Renal cortical epithelial cell (primary cell): ENCODE data around the gene TBX15. TPM values are rescaled to one million over a fixed set of nuclear protein-coding genes. Genes with fewer than 3 reads are reported as not detected.
"Not testable (repeated sequence)": the region's sequence is repeated elsewhere in the genome, so short reads cannot be mapped to it uniquely, and the experiment has no call there.

ENCODE experiments used
- DNase-seq: peaks from one replicate; pipeline ENCODE4 v3.0.0-alpha.2; 2011; ENCODE audit warnings: low read depth
- total RNA-seq: library from RNA; depleted of rRNA; stranded (reverse); fragments of >200 nt; gene quantifications from 2 replicates; pipeline ENCODE4 v1.2.3, GENCODE V29; 2014

The TBX15 gene
- total RNA-seq, 1 donor from 2014 or later = 0.89 TPM

GRCh38 chr1:118958937-118959631 lies 29.1 kb downstream of the TBX15 start:
- DNase-seq = peak; percentile 53

DNA sequence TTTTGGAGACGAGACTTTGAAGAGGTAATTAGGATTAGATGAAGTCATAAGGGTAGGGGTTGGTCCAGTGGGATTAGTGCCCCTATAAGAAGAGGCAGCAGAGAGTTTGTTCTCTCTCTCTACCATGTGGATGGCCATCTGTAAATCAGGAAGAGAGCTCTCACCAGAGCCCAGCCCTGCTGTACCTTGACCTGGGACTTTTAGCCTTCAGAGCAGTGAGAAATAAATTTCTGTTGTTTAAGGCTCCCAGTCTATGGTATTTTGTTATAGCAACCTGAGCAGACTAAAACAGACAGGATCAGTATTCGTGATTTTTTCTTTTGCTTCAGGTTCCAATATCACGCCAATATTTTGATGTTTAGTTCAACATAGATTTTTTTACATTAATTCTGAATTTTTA lies 30.0 kb downstream of the TBX15 start:
- no peak for DNase-seq

DNA sequence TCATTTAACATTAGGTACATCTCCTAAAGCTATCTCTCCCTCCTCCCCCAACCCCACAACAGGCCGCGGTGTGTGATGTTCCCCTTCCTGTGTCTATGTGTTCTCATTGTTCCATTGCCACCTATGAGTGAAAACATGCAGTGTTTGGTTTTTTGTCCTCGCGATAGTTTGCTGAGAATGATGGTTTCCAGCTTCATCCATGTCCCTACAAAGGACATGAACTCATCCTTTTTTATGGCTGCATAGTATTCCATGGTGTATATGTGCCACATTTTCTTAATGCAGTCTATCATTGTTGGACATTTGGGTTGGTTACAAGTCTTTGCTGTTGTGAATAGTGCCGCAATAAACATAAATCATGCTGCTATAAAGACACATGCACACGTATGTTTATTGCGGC lies 30.6 kb downstream of the TBX15 start:
- DNase-seq = not testable (repeated sequence)

DNA sequence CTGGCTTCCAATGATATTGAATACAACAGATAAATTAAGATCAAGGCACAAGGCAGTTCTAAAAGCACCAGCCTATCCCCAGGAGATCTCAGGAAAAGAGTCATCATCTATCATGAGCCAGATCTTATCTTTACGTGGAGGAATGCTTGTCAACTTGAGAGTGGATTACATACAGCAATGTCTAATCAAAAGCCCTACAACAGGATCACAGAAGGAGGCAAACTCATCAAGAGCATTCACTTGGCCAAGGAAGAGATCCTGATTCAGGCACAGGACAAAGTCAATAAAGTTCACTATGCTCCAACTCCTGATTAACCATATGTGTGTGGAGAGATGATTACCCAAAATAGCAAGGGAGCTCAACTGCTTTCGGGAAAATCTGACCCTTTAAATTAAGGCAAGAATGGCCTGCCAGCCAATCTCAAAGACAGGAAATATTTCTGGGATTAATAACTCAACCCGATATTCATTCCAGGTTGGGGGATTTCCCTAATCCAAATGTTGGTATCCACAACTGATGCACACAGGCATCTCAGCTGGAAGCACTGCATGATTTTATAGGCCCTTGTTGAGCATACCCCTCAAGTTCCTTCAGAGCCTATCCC lies 33.7 kb downstream of the TBX15 start:
- DNase-seq = no peak

GRCh38 chr1:118951270-118951936 lies 36.7 kb downstream of the TBX15 start:
- no peak for DNase-seq

- DNase-seq = peak; percentile 94
Observed at GRCh38 chr1:118949315-118949714, 38.8 kb downstream of the TBX15 start.

- no peak for DNase-seq
Observed at GRCh38 chr1:118948846-118949245, 39.3 kb downstream of the TBX15 start.

DNA sequence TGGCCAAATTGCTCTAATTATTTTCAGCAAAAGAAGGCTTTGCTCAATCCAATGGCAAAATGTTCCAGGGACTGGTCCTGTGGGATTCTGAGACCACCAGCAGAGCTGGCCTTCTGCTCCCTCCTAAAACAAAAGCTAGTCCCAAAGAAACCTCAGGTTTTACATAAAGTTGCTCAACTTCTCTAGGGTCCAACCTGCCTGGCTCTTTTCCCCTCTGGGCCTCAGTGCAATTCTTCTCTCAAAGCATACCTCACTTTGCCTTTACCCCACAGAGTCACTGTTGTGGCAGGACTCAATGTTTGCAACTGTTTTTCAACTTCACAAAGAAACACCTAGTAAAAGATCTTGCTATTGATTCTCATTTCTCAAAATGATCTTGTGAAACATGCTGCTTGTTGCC lies 39.8 kb downstream of the TBX15 start:
- DNase-seq = peak; percentile 64

DNA sequence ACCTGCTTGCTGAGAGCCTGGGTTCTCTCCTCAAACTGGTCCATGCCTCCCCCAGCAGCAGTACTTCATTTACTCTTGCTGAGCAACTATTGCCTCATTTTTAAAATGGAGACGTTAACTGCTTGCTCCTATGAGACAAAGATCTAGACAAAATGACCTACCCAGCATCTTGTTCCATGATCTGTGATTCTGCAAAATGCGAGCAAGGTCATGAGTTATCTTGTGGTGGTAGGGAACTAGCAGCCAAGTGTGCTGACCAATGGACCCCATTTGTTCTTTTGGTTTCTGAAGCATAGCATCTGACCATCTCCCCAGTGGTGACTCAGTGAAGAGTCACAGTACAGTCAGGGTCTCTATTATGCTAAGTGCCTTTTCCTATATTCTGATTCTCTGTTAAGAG lies 40.4 kb downstream of the TBX15 start:
- peak; percentile 92 for DNase-seq

GRCh38 chr1:118947003-118947765 lies 41.0 kb downstream of the TBX15 start:
- peak; percentile 28 for DNase-seq

DNA sequence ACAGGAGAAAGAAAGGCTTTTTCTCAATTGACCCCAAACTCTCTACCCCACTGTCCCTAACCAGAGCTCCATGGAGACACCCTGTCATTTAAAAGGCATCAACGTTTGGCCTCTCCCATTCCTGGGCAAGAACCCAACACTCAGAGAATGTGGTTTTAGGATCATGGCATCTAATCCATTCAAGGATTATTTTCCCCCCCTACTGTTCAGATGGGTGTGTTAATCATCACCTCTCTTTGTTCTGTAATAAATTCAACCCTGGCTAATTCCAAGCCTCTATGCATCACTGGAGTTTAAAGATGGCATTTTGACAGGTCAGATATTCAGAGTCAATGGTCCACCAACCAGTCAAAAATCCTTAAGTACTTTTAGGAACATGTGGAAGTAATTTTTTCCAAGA lies 42.7 kb downstream of the TBX15 start:
- DNase-seq = peak; percentile 86

DNA sequence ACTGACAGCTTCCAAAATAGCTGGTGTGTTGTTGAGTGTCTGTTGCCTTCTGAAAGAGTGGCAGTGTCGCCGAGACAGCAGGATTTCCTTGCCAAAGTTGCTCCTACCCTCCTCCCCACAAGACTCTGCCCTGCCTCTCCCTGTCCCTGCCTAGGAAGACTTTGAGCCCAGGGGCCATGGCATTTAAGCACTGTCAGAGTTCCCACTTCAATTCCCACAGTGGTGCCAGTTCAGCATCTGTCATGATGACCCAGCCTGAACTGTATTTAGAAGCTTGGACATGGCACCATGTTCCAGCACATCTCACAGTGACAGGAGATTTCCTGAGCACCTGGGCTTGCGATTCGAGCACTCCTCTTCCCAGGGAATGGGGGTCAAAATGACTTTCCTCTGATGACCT lies 43.6 kb downstream of the TBX15 start:
- DNase-seq = no peak

- peak; percentile 37 for DNase-seq
Observed at GRCh38 chr1:118944133-118944532, 44.0 kb downstream of the TBX15 start.

DNA sequence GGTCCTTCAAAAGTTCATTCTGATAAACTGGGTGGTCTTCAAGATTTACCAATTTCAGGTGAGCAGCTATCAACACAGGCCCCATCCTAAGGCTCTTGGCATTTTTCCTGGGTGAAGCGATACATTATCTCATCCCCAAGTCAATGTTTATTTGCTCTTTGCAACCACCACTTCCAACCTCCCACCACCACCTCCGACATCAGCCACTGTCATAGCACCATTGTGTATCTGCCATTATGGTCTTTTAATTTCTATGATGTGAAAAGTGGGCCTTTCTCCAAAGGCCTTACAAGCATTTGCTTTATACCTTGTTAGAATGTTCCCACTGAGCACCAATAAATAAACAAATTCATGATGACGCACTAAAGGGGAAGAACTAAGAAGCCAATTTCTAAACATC lies 47.2 kb downstream of the TBX15 start:
- no peak for DNase-seq

DNA sequence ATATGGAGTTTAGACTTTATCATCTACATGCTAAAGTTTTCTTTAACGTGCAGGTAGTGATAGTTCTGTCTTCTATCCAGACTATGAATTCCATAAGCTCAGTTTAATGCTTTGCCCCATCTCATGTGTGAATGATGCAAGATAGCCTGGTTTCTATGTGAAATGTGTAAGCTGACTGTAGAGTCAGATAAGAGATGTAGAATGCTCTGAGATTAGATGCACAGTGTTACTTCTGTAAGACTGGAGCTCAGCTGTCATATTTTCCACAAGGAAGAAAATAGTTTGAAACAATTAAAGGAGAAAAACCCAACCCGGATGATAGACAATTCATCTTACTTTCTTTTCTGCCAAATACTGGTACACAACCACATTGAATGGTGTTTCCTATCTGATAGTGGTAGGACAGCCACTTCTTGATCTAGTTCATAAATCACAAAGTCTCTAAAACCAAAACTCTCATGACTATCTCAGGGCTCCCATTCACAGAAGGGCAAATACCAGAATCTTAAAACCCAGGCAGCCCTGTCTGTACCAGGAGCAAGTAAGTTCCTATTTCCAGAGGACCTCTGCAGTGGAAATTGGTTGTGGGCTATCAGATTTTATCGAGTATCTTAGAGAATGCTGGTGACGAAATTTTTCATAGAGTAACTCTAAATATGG lies 50.6 kb downstream of the TBX15 start:
- no peak for DNase-seq

DNA sequence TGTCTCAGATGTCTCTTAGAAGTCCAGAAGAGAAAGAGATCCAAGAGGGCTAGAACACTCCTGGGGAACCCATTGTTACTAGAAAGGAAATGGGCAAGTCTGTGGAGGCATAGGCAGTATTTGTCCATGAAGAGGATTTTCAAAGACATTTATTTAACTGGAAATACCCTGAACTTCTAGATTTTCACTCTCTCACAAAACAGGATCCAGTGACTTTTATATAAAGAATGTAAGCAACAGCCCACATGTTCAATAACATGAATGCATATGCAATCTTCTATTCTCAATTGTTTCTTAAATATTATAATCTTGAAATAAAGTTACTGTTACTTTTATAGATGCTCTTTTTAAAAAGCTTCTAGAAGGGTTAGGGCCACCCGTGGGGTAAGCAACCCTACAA lies 53.4 kb downstream of the TBX15 start:
- no peak for DNase-seq

DNA sequence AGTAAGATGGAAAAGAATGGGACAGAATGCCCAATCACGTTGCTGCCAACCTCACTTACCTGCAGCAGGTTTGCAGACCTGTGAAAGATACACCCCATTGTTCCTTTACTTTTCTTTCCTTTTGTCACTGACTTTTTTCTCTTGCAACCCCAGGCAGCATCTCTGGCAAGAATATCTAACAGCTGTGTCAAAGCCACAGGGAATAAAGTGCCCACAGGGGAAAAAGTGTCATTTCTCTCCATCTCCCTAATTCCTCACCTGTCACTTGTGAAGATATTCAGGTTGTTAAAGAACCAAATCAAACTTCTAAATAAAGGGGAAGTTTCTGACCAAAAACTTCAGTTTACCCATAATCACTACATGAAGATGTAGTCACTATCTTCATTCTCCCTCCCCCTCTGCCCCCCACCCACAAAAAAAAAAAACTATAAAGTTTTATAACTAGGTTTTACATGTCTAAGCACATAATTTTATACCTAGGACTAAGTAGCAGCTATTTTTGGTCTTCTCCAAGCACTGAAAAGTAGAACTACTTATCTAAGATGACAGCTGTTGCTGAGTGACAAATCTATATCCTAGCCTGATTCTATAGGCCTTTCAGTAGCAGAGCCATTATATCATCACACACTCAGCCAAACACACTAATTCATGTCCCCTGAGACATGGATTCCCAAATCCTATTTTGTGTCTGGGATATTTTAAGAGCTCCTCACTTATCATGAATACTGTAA lies 54.9 kb downstream of the TBX15 start:
- no peak for DNase-seq

DNA sequence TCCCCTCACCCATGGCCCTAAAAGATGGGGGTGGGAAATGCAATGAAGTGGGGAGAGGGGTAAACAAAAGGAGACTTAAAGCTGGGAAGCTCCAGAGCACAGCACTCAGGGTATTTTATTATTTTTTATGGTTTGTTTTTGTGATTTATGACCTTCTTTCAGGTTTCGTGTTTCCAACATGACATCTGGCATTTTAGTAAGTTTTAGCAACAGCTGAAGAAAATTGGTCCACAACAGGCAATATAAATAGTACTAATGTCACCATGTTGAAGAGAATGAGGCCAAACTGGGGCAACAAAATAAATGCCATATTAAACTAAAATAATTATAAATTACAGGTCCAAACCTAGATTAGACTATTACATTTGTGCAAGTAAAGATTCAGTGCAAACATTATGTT lies 56.3 kb downstream of the TBX15 start:
- DNase-seq = no peak

- DNase-seq = peak; percentile 48
Observed at GRCh38 chr1:118928739-118929554, 59.2 kb downstream of the TBX15 start.

GRCh38 chr1:118927427-118928187 lies 60.5 kb downstream of the TBX15 start:
- peak; percentile 22 for DNase-seq
